Gastrocnemius medialis (tissue), 4 donors: ENCODE results near the gene TXNDC11. TPM values are rescaled to one million over a fixed set of nuclear protein-coding genes. Genes with fewer than 3 reads are reported as not detected.
A peak's percentile ranks its signal among the peaks of the same experiment; 100 is the strongest.

ENCODE experiments used
- ATAC-seq, 2 donors: fragments of 150-250 bp; one replicate each; pipeline ENCODE4 v1.9.1; 2016
- DNase-seq, 2 donors: peaks; one replicate each; pipeline ENCODE4 v3.0.0-alpha.2; 2019
- H3K27ac ChIP-seq, 4 donors: fragments of 200-600 bp; sonication (generic); 1 replicate in 1 of 4; 2 replicates in 3 of 4; pipeline ENCODE4 v1.5.1; 2016 to 2018; ENCODE audit warnings: mild to moderate bottlenecking in 2 of 4, moderate library complexity in 1 of 4
- H3K27me3 ChIP-seq, 3 donors: fragments of 200-600 bp; sonication (generic) in 2 of 3; 1 replicate in 1 of 3; 2 replicates in 2 of 3; pipeline versions ENCODE4 v1.5.1 to v1.6.0; 2016 to 2019; ENCODE audit warnings: mild to moderate bottlenecking in 1 of 3, moderate library complexity in 1 of 3
- H3K36me3 ChIP-seq, 2 donors: fragments of 200-600 bp; sonication (generic) in 1 of 2; one replicate each; pipeline ENCODE4 v1.5.1; 2017 to 2018
- H3K4me1 ChIP-seq, 2 donors: fragments of 200-600 bp; sonication (generic) in 1 of 2; one replicate each; pipeline ENCODE4 v1.5.1; 2016 to 2017; ENCODE audit warnings: mild to moderate bottlenecking in 2 of 2
- H3K4me3 ChIP-seq, 4 donors: fragments of 200-600 bp; sonication (generic) in 3 of 4; 1 replicate in 1 of 4; 2 replicates in 3 of 4; pipeline ENCODE4 v1.5.1; 2016 to 2019; ENCODE audit warnings: mild to moderate bottlenecking in 2 of 4
- H3K9me3 ChIP-seq, 3 donors: fragments of 200-600 bp; sonication (generic) in 2 of 3; 1 replicate in 1 of 3; 2 replicates in 2 of 3; pipeline ENCODE4 v1.5.1; 2016 to 2019
- CTCF ChIP-seq, 5 experiments: fragments of 450-650 bp in 3 of 5; fragments of 200-600 bp in 2 of 5; sonication (generic) in 2 of 5; IDR thresholded peaks in 4 of 5; conservative IDR thresholded peaks in 1 of 5; 1 replicate in 4 of 5; 2 replicates in 1 of 5; pipeline ENCODE4 v1.5.1; 2016 to 2019; ENCODE audit warnings: antibody characterized with exemption in 5 of 5, mild to moderate bottlenecking in 3 of 5, moderate library complexity in 3 of 5
- POLR2A ChIP-seq, 2 donors: fragments of 450-650 bp; IDR thresholded peaks; one replicate each; pipeline ENCODE4 v1.6.1; 2017; ENCODE audit warnings: antibody characterized with exemption in 2 of 2, mild to moderate bottlenecking in 2 of 2, moderate library complexity in 2 of 2
- in situ Hi-C, 4 donors: fragments of 200-750 bp; cut with MboI; loops; one replicate each; pipeline versions ENCODE4 v1.15.0 to v1.8.0; 2017; ENCODE audit warnings: low sequenced_read_pairs in 4 of 4
- intact Hi-C: fragments of 100-400 bp; cut with DNase I; formaldehyde crosslinking; loops from one replicate; pipeline ENCODE4 v1.15.1; 2023; ENCODE audit warnings: low total_unique reads
- total RNA-seq, 4 donors: library from RNA; depleted of rRNA; stranded (reverse); fragments of >200 nt; gene quantifications; one replicate each; pipeline versions ENCODE4 v1.1.0 to v1.2.3, GENCODE V29; 2016

TXNDC11 gene
- total RNA-seq, 4 donors from 2014 or later: 35.2 to 64.5 (median 51.2) TPM

GRCh38 chr16:11721781-11722467 is 20.7 kb downstream of the TXNDC11 start:
- H3K27me3 ChIP-seq: no peaks in the 10 kb centered on the region
- H3K4me3 ChIP-seq: no peak overlapping the region
- no peak for DNase-seq
- H3K27ac ChIP-seq: peak overlapping the region; percentile 7 to 57 (median 16)
- intact Hi-C loops (no loop called here), in situ Hi-C loops (loop anchor here in 2 of 4 donors (5.0 to 25.0 kb wide), 2 partner anchors 325 to 760 kb away; no protein-coding TSS in a partner anchor)
- no peaks in the 10 kb centered on the region for H3K9me3 ChIP-seq
- no peak for TF ChIP-seq CTCF (IDR thresholded peaks at IDR 0.05 in 4 of 5, conservative IDR thresholded peaks at IDR 0.05 in 1 of 5)
- TF ChIP-seq POLR2A (IDR thresholded peaks at IDR 0.05): no peak
- H3K36me3 ChIP-seq: peaks cover 0 to 60% of the 10 kb centered on the region in 2 donors
- peaks cover 6 to 7% of the 10 kb centered on the region in 2 donors for H3K4me1 ChIP-seq
- no peak for ATAC-seq

- in situ Hi-C loops (loop anchor here in 2 of 4 donors (5.0 to 25.0 kb wide), 3 partner anchors 185 to 757 kb away; no protein-coding TSS in a partner anchor), intact Hi-C loops (loop anchor here (10.0 kb wide), 1 partner anchor 225 kb away; no protein-coding TSS in a partner anchor)
- Histone ChIP-seq H3K36me3 (peaks cover 0 to 41% of the 10 kb centered on the region in 2 donors), H3K9me3 (no peaks in the 10 kb centered on the region), H3K27me3 (no peaks in the 10 kb centered on the region), H3K4me3 (no peak overlapping the region), H3K27ac (peak overlapping the region; percentile 23 to 95 (median 71)), H3K4me1 (peaks cover 6 to 7% of the 10 kb centered on the region in 2 donors)
- no peak for ATAC-seq
- no peak for DNase-seq
- no peak for TF ChIP-seq CTCF (IDR thresholded peaks at IDR 0.05 in 4 of 5, conservative IDR thresholded peaks at IDR 0.05 in 1 of 5)
- TF ChIP-seq POLR2A (IDR thresholded peaks at IDR 0.05): no peak
Observed at GRCh38 chr16:11719762-11720161, 22.9 kb downstream of the TXNDC11 start.

GRCh38 chr16:11719171-11719570 is 23.5 kb downstream of the TXNDC11 start:
- DNase-seq: no peak
- H3K27me3 ChIP-seq: no peaks in the 10 kb centered on the region
- in situ Hi-C loops (loop anchor here in 2 of 4 donors (5.0 to 25.0 kb wide), 3 partner anchors 184 to 757 kb away; no protein-coding TSS in a partner anchor), intact Hi-C loops (loop anchor here (10.0 kb wide), 1 partner anchor 224 kb away; no protein-coding TSS in a partner anchor)
- ATAC-seq: no peak
- no peak for TF ChIP-seq POLR2A (IDR thresholded peaks at IDR 0.05)
- no peak for TF ChIP-seq CTCF (IDR thresholded peaks at IDR 0.05 in 4 of 5, conservative IDR thresholded peaks at IDR 0.05 in 1 of 5)
- no peaks in the 10 kb centered on the region for H3K9me3 ChIP-seq
- no peak overlapping the region for H3K4me3 ChIP-seq
- H3K36me3 ChIP-seq: peaks cover 0 to 41% of the 10 kb centered on the region in 2 donors
- H3K4me1 ChIP-seq: peaks cover 9 to 10% of the 10 kb centered on the region in 2 donors
- H3K27ac ChIP-seq: peak overlapping the region; percentile 23 to 95 (median 71)

GRCh38 chr16:11717811-11718210 is 24.8 kb downstream of the TXNDC11 start:
- DNase-seq (no peak), ATAC-seq (no peak)
- Histone ChIP-seq H3K36me3 (peaks cover 0 to 32% of the 10 kb centered on the region in 2 donors), H3K9me3 (no peaks in the 10 kb centered on the region), H3K27me3 (no peaks in the 10 kb centered on the region), H3K4me1 (peaks cover 10 to 18% of the 10 kb centered on the region in 2 donors), H3K27ac (peak overlapping the region in 3 of 4 donors; percentile 12 to 95 (median 89)), H3K4me3 (no peak overlapping the region)
- intact Hi-C loops (loop anchor here (10.0 kb wide), 1 partner anchor 223 kb away; no protein-coding TSS in a partner anchor), in situ Hi-C loops (loop anchor here in 2 of 4 donors (5.0 to 25.0 kb wide), 3 partner anchors 183 to 756 kb away; no protein-coding TSS in a partner anchor)
- no peak for TF ChIP-seq POLR2A (IDR thresholded peaks at IDR 0.05)
- no peak for TF ChIP-seq CTCF (IDR thresholded peaks at IDR 0.05 in 4 of 5, conservative IDR thresholded peaks at IDR 0.05 in 1 of 5)
